Smooth muscle cell (in vitro differentiated cells): ENCODE measurements around the gene NGFR. TPM values are rescaled to one million over a fixed set of nuclear protein-coding genes. Genes with fewer than 3 reads are reported as not detected.

Source experiments
- DNase-seq: peaks from one replicate; lab custom pipeline; 2025; ENCODE audit not compliant: unreplicated experiment; lab: John Stamatoyannopoulos, UW
- H2AFZ ChIP-seq: fragments of 200-600 bp; sonication (generic); 2 replicates; pipeline ENCODE4 v1.6.0; 2016; ENCODE audit warnings: antibody characterized with exemption, low read depth, mild to moderate bottlenecking
- H3F3A ChIP-seq: fragments of 200-600 bp; sonication (generic); 2 replicates; pipeline ENCODE4 v1.6.0; 2017; ENCODE audit warnings: antibody characterized with exemption, low read depth
- H3K27ac ChIP-seq: fragments of 200-600 bp; sonication (generic); 2 replicates; pipeline ENCODE4 v1.5.1; 2016; ENCODE audit warnings: low read depth, mild to moderate bottlenecking
- H3K27me3 ChIP-seq: fragments of 200-600 bp; sonication (generic); 2 replicates; pipeline ENCODE4 v1.6.1; 2016; ENCODE audit warnings: low read depth, mild to moderate bottlenecking
- H3K36me3 ChIP-seq: fragments of 200-600 bp; sonication (generic); 2 replicates; pipeline ENCODE4 v1.5.1; 2016; ENCODE audit warnings: low read depth
- H3K4me1 ChIP-seq: fragments of 200-600 bp; sonication (generic); 2 replicates; pipeline ENCODE4 v1.5.1; 2016; ENCODE audit warnings: low read depth
- H3K4me2 ChIP-seq: fragments of 200-600 bp; sonication (generic); 2 replicates; pipeline ENCODE4 v1.6.0; 2016; ENCODE audit warnings: mild to moderate bottlenecking
- H3K4me3 ChIP-seq: fragments of 200-600 bp; sonication (generic); 2 replicates; pipeline ENCODE4 v1.5.1; 2016; ENCODE audit warnings: mild to moderate bottlenecking
- H3K79me2 ChIP-seq: fragments of 200-600 bp; sonication (generic); 2 replicates; pipeline ENCODE4 v1.6.0; 2016; ENCODE audit warnings: low read depth, mild to moderate bottlenecking
- H3K9ac ChIP-seq: fragments of 200-600 bp; sonication (generic); 2 replicates; pipeline ENCODE4 v1.6.0; 2016; ENCODE audit warnings: low read depth
- H3K9me3 ChIP-seq: fragments of 200-600 bp; sonication (generic); replicated peaks from 2 replicates; pipeline ENCODE4 v1.5.1; 2016; ENCODE audit warnings: low read depth
- H4K20me1 ChIP-seq: fragments of 200-600 bp; sonication (generic); 2 replicates; pipeline ENCODE4 v1.6.0; 2016; ENCODE audit warnings: low read depth
- WGBS: methylation state at CpG from one replicate; pipeline ENCODE4 v1.1.7; 2016; ENCODE audit warnings: low lambda C conversion rate; 5-methylcytosine and 5-hydroxymethylcytosine counted together
- polyA plus RNA-seq: library from polyadenylated mRNA; unstranded; fragments of >200 nt; fragmentation: Nextera tagmentation; extraction: Ambion mirVana; gene quantifications from 2 replicates; pipeline ENCODE4 v1.2.1, GENCODE V29; 2016
- total RNA-seq: library from RNA; depleted of rRNA; stranded (reverse); fragments of >200 nt; gene quantifications from 2 replicates; pipeline ENCODE4 v1.2.3, GENCODE V29; 2014
- TF ChIP-seq, protein P1 (sequence below): fragments of 200-600 bp; sonication (generic); IDR thresholded peaks from 2 replicates; pipeline ENCODE4 v1.5.1; 2017; ENCODE audit warnings: borderline replicate concordance, mild to moderate bottlenecking, antibody characterized with exemption; ENCODE audit not compliant: insufficient read depth, poor library complexity, severe bottlenecking

Gene NGFR
- total and polyA plus RNA-seq, 2 experiments from 2014 or later = 2.4 to 2.5 TPM

DNA sequence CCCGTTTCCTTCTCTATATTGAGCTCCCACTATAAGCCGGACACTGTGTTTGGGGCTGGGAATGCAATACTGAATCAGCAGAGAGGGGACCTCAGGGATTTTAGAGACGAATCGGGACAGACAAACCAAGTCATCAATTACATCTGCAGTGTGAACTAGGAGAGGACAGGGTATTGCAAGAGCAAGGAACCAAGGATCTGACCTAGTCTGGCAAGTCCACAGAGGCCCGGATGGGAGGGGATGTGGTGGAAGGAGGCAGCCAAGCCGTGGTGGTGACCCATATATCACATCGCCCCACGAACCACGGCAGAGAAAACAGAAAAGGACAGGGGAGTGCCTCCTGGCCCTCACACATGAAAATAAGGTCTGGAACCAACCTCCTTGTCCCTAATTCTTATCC, 52.5 kb downstream of the NGFR start:
- no peak for DNase-seq
- TF ChIP-seq, protein P1, sequence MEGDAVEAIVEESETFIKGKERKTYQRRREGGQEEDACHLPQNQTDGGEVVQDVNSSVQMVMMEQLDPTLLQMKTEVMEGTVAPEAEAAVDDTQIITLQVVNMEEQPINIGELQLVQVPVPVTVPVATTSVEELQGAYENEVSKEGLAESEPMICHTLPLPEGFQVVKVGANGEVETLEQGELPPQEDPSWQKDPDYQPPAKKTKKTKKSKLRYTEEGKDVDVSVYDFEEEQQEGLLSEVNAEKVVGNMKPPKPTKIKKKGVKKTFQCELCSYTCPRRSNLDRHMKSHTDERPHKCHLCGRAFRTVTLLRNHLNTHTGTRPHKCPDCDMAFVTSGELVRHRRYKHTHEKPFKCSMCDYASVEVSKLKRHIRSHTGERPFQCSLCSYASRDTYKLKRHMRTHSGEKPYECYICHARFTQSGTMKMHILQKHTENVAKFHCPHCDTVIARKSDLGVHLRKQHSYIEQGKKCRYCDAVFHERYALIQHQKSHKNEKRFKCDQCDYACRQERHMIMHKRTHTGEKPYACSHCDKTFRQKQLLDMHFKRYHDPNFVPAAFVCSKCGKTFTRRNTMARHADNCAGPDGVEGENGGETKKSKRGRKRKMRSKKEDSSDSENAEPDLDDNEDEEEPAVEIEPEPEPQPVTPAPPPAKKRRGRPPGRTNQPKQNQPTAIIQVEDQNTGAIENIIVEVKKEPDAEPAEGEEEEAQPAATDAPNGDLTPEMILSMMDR = no peak
- H3K9ac ChIP-seq = no peak overlapping the region
- H3K36me3 ChIP-seq = no peaks in the 10 kb centered on the region
- H3K27ac ChIP-seq = no peak overlapping the region
- no peak overlapping the region for H3K4me3 ChIP-seq
- H3F3A ChIP-seq = no peaks in the 10 kb centered on the region
- no peaks in the 10 kb centered on the region for H4K20me1 ChIP-seq
- H2AFZ ChIP-seq = no peak overlapping the region
- H3K4me1 ChIP-seq = peaks cover 12% of the 10 kb centered on the region
- no peaks in the 10 kb centered on the region for H3K9me3 ChIP-seq
- no peaks in the 10 kb centered on the region for H3K79me2 ChIP-seq
- no peak overlapping the region for H3K4me2 ChIP-seq
- 86% methylated on average over 9 of the region's 9 CpGs for WGBS
- no peaks in the 10 kb centered on the region for H3K27me3 ChIP-seq

DNA sequence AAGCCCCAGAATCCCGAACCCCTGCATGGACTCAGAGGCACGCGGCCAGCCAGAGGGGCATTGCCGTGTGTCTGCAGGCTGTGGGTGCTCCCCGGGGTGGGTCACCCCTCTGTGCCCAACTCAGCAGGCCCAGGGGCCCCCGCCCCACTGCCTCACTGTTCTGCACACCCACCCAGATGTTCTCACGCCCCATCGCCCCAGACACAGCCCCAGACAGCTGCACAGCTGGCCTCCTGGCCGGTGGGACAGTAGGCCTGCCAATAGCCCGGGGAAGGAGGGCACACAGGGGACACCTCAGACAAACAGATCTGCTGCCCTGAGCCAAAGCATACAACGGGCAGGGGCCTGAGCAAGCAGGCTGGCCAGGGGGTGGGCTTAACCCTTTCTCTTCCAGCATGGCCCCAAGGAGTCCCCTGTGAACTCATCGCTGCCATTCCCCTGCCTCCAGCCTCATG, 53.0 kb downstream of the NGFR start:
- Histone ChIP-seq H3K4me3 (no peak overlapping the region), H3K27me3 (no peaks in the 10 kb centered on the region), H3K4me1 (peaks cover 12% of the 10 kb centered on the region), H3K36me3 (no peaks in the 10 kb centered on the region), H4K20me1 (no peaks in the 10 kb centered on the region), H3K4me2 (no peak overlapping the region), H2AFZ (no peak overlapping the region), H3K79me2 (no peaks in the 10 kb centered on the region), H3K9me3 (no peaks in the 10 kb centered on the region), H3K9ac (no peak overlapping the region), H3K27ac (no peak overlapping the region), H3F3A (no peaks in the 10 kb centered on the region)
- no peak for DNase-seq
- TF ChIP-seq, protein P1 = no peak
- 86% methylated on average over 12 of the region's 12 CpGs for WGBS

DNA sequence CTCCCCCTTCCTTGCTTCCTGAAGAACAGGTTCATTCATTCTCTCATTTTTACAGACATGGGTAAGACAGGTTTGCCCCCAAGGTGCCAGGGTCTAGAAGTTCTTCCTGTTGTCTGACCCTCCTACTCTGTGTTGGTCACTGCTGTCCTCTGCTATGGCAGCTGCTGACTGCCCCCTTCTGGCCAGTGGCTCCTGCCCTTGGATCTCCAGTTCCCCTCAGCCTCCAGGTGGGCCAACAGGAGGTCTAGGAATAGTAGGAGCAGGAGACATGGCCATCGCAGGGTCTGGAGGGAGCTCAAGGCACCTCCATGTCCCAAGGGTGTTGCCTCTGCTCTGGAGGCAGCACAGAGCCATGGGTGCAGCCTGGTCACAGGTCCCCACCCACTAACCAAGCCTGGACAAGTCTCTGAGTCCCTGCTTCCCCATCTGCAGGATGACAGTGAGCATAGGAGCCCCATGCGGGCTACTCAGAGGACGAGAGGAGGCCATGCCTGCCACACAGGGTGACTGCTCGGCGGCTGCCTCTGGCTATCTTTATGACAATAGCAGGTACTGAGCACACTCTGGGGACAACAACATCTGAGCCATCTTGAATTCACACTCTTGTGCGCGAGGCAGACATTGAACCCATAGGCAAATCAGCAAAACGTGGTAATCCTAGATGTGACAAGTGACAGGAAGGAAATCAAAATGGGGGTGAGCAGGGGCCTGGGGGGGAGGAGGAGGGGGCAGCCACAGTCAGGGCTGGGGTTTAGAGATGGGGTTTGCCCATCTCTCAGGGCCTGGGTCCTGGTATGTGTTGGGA, 53.6 kb downstream of the NGFR start:
- 78% methylated on average over 8 of the region's 8 CpGs for WGBS
- no peak for DNase-seq
- no peaks in the 10 kb centered on the region for H3K27me3 ChIP-seq

More for the DNA sequence above, 53.6 kb downstream of the NGFR start:
- Histone ChIP-seq H3F3A (no peaks in the 10 kb centered on the region), H3K4me2 (no peak overlapping the region), H2AFZ (no peak overlapping the region), H4K20me1 (no peaks in the 10 kb centered on the region), H3K4me1 (peaks cover 12% of the 10 kb centered on the region), H3K36me3 (no peaks in the 10 kb centered on the region), H3K4me3 (no peak overlapping the region), H3K9me3 (no peaks in the 10 kb centered on the region), H3K27ac (no peak overlapping the region), H3K79me2 (no peaks in the 10 kb centered on the region), H3K9ac (no peak overlapping the region)
- TF ChIP-seq, protein P1 = peak; percentile 49
